Keratinocyte (primary cell): ENCODE data around the gene APOA5. TPM values are rescaled to one million over a fixed set of nuclear protein-coding genes. Genes with fewer than 3 reads are reported as not detected.

Source experiments
- DNase-seq: peaks from one replicate; pipeline ENCODE4 v3.0.0-alpha.2; 2011; ENCODE audit warnings: low read depth, missing footprints, low spot score
- FAIRE-seq: peaks from 2 replicates; lab custom pipeline; 2011; peaks lifted over from hg19 to GRCh38; lab: Jason Lieb, UNC
- H2AFZ ChIP-seq: 2 replicates; pipeline ENCODE4 v1.6.0; 2012; ENCODE audit warnings: low read length, control low read depth, inconsistent platforms; ENCODE audit not compliant: control insufficient read depth
- H3K27ac ChIP-seq: 2 replicates; pipeline ENCODE4 v1.5.1; 2011; ENCODE audit warnings: low read length; ENCODE audit not compliant: control insufficient read depth, insufficient read depth
- H3K27me3 ChIP-seq: 3 replicates; pipeline ENCODE4 v1.6.0; 2011; ENCODE audit warnings: low read length; ENCODE audit not compliant: control insufficient read depth, insufficient read depth; ENCODE audit errors: extremely low read depth
- H3K36me3 ChIP-seq, 2 experiments: 2 replicates in 1 of 2; 3 replicates in 1 of 2; pipeline ENCODE4 v1.5.1; 2011; ENCODE audit warnings: low read length in 2 of 2, mild to moderate bottlenecking in 1 of 2; ENCODE audit not compliant: control insufficient read depth in 2 of 2, insufficient read depth in 2 of 2; ENCODE audit errors: extremely low read depth in 1 of 2
- H3K4me1 ChIP-seq: 3 replicates; pipeline ENCODE4 v1.5.1; 2011; ENCODE audit warnings: low read length; ENCODE audit not compliant: control insufficient read depth, insufficient read depth; ENCODE audit errors: extremely low read depth
- H3K4me2 ChIP-seq: 3 replicates; pipeline ENCODE4 v1.6.0; 2011; ENCODE audit warnings: low read depth, low read length; ENCODE audit not compliant: control insufficient read depth, insufficient read depth; ENCODE audit errors: extremely low read depth
- H3K4me3 ChIP-seq, 3 experiments: fragments of 200-600 bp in 1 of 3; sonication (generic) in 1 of 3; 2 replicates in 2 of 3; 3 replicates in 1 of 3; pipeline ENCODE4 v1.5.1; 2011 to 2016; ENCODE audit warnings: low read length in 3 of 3, mild to moderate bottlenecking in 3 of 3, control low read depth in 2 of 3, inconsistent platforms in 1 of 3, low read depth in 1 of 3, mixed read lengths in 1 of 3, mixed run types in 1 of 3, moderate library complexity in 1 of 3; ENCODE audit not compliant: control insufficient read depth in 2 of 3, insufficient read depth in 2 of 3; ENCODE audit errors: extremely low read depth in 1 of 3
- H3K79me2 ChIP-seq: 2 replicates; pipeline ENCODE4 v1.6.0; 2012; ENCODE audit warnings: low read length; ENCODE audit not compliant: control insufficient read depth, insufficient read depth
- H3K9ac ChIP-seq: 3 replicates; pipeline ENCODE4 v1.6.0; 2011; ENCODE audit warnings: low read length; ENCODE audit not compliant: control insufficient read depth, insufficient read depth; ENCODE audit errors: extremely low read depth
- H3K9me1 ChIP-seq: 3 replicates; pipeline ENCODE4 v1.6.0; 2011; ENCODE audit warnings: low read length; ENCODE audit not compliant: control insufficient read depth, insufficient read depth; ENCODE audit errors: extremely low read depth
- H3K9me3 ChIP-seq: 2 replicates; pipeline ENCODE4 v1.5.1; 2012; ENCODE audit warnings: low read depth, low read length; ENCODE audit not compliant: control insufficient read depth
- H4K20me1 ChIP-seq: 3 replicates; pipeline ENCODE4 v1.6.0; 2011; ENCODE audit warnings: low read length; ENCODE audit not compliant: control insufficient read depth, insufficient read depth; ENCODE audit errors: extremely low read depth
- EZH2 ChIP-seq: IDR thresholded peaks from one replicate; pipeline ENCODE4 v1.6.1; 2012; ENCODE audit warnings: inconsistent platforms, mild to moderate bottlenecking, low read length, moderate library complexity
- dilution Hi-C: fragments of 300-500 bp; cut with MboI; formaldehyde crosslinking; loops from one replicate; pipeline ENCODE4 v1.7.0; 2020; ENCODE audit warnings: low sequenced_read_pairs; ENCODE audit not compliant: extremely low pct_ligation_motif_present
- polyA plus RNA-seq, 5 experiments: library from polyadenylated mRNA; depleted of rRNA in 3 of 5; stranded (reverse) in 3 of 5; stranded (forward) in 1 of 5; unstranded in 1 of 5; fragments of >200 nt; gene quantifications; 1 replicate in 1 of 5; 2 replicates in 3 of 5; 3 replicates in 1 of 5; pipeline versions ENCODE4 v1.2.1 to v1.2.3, GENCODE V29; 2011 to 2012; ENCODE audit warnings: missing spikeins in 2 of 5, low read depth in 1 of 5, low replicate concordance in 1 of 5
- TF ChIP-seq, protein P1 (sequence below), 3 experiments: IDR thresholded peaks in 1 of 3; conservative IDR thresholded peaks in 1 of 3; optimal IDR thresholded peaks in 1 of 3; 2 replicates in 2 of 3; 3 replicates in 1 of 3; pipeline versions ENCODE3 to v1.5.1; 2011; ENCODE audit warnings: low read length in 3 of 3, mild to moderate bottlenecking in 3 of 3, moderate library complexity in 2 of 3, control low read depth in 1 of 3, inconsistent platforms in 1 of 3; ENCODE audit not compliant: insufficient read depth in 2 of 3; ENCODE audit errors: extremely low read depth in 1 of 3

APOA5 gene
- polyA plus RNA-seq, 1 donor (not counting 4 experiments of a cell fraction or from before 2014, with no cell fraction given), result not detected

DNA sequence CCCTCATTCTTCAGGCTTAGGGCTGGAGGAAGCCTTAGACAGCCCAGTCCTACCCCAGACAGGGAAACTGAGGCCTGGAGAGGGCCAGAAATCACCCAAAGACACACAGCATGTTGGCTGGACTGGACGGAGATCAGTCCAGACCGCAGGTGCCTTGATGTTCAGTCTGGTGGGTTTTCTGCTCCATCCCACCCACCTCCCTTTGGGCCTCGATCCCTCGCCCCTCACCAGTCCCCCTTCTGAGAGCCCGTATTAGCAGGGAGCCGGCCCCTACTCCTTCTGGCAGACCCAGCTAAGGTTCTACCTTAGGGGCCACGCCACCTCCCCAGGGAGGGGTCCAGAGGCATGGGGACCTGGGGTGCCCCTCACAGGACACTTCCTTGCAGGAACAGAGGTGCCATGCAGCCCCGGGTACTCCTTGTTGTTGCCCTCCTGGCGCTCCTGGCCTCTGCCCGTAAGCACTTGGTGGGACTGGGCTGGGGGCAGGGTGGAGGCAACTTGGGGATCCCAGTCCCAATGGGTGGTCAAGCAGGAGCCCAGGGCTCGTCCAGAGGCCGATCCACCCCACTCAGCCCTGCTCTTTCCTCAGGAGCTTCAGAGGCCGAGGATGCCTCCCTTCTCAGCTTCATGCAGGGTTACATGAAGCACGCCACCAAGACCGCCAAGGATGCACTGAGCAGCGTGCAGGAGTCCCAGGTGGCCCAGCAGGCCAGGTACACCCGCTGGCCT lies 38.7 kb upstream of the APOA5 start:
- no peaks in the 10 kb centered on the region for H3K9me1 ChIP-seq
- H3K9me3 ChIP-seq, result no peaks in the 10 kb centered on the region
- H4K20me1 ChIP-seq, result no peaks in the 10 kb centered on the region
- dilution Hi-C loops, result no loop called here
- H3K27me3 ChIP-seq, result no peaks in the 10 kb centered on the region
- no peak overlapping the region for H3K4me3 ChIP-seq
- no peaks in the 10 kb centered on the region for H3K36me3 ChIP-seq
- H3K4me1 ChIP-seq, result no peaks in the 10 kb centered on the region
- no peak overlapping the region for H2AFZ ChIP-seq
- FAIRE-seq (no peak), DNase-seq (no peak)
- no peak overlapping the region for H3K4me2 ChIP-seq
- no peaks in the 10 kb centered on the region for H3K79me2 ChIP-seq
- H3K9ac ChIP-seq, result no peak overlapping the region
- H3K27ac ChIP-seq, result no peak overlapping the region
- TF ChIP-seq, protein P1, sequence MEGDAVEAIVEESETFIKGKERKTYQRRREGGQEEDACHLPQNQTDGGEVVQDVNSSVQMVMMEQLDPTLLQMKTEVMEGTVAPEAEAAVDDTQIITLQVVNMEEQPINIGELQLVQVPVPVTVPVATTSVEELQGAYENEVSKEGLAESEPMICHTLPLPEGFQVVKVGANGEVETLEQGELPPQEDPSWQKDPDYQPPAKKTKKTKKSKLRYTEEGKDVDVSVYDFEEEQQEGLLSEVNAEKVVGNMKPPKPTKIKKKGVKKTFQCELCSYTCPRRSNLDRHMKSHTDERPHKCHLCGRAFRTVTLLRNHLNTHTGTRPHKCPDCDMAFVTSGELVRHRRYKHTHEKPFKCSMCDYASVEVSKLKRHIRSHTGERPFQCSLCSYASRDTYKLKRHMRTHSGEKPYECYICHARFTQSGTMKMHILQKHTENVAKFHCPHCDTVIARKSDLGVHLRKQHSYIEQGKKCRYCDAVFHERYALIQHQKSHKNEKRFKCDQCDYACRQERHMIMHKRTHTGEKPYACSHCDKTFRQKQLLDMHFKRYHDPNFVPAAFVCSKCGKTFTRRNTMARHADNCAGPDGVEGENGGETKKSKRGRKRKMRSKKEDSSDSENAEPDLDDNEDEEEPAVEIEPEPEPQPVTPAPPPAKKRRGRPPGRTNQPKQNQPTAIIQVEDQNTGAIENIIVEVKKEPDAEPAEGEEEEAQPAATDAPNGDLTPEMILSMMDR (optimal IDR thresholded peaks at IDR 0.05 in 1 of 3, IDR thresholded peaks at IDR 0.05 in 1 of 3, conservative IDR thresholded peaks at IDR 0.05 in 1 of 3; ENCODE audit: extremely low read depth in 1 of 3, insufficient read depth in 2 of 3, low read length in 3 of 3), result no peak
- TF ChIP-seq EZH2, result no peak

DNA sequence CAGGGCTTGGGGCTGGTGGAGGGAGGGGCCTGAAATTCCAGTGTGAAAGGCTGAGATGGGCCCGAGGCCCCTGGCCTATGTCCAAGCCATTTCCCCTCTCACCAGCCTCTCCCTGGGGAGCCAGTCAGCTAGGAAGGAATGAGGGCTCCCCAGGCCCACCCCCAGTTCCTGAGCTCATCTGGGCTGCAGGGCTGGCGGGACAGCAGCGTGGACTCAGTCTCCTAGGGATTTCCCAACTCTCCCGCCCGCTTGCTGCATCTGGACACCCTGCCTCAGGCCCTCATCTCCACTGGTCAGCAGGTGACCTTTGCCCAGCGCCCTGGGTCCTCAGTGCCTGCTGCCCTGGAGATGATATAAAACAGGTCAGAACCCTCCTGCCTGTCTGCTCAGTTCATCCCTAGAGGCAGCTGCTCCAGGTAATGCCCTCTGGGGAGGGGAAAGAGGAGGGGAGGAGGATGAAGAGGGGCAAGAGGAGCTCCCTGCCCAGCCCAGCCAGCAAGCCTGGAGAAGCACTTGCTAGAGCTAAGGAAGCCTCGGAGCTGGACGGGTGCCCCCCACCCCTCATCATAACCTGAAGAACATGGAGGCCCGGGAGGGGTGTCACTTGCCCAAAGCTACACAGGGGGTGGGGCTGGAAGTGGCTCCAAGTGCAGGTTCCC lies 38.0 kb upstream of the APOA5 start, which contains the start of gene APOC3:
Gene APOC3, plus strand, starts transcription at position 383 of the 659 bp plus-strand sequence. CDS start 676 bp downstream, outside the sequence.
- H3K27ac ChIP-seq, result no peak within 1 kb of the TSS
- H3K4me3 ChIP-seq, result no peak within 1 kb of the TSS
- no peak within 1 kb of the TSS for H2AFZ ChIP-seq
- FAIRE-seq, result no peak
- no peak for DNase-seq
- no peaks in the 10 kb centered on the region for H3K27me3 ChIP-seq
- no peak within 1 kb of the TSS for H3K9ac ChIP-seq
- no peaks in the 10 kb centered on the region for H3K36me3 ChIP-seq
- H3K9me1 ChIP-seq, result no peaks in the 10 kb centered on the region
- H3K4me2 ChIP-seq, result no peak within 1 kb of the TSS
- no peaks in the 10 kb centered on the region for H4K20me1 ChIP-seq
- no peaks in the 10 kb centered on the region for H3K4me1 ChIP-seq
- dilution Hi-C loops, result no loop called here
- no peaks in the 10 kb centered on the region for H3K9me3 ChIP-seq
- no peak for TF ChIP-seq EZH2
- no peaks in the 10 kb centered on the region for H3K79me2 ChIP-seq
